ENCODE data around the gene LOXHD1.

The LOXHD1 gene

GRCh38 chr18:46657115-46657955 is at the start of gene LOXHD1:
Gene LOXHD1 (minus strand): TSS chr18:46657220. CDS start chr18:46657033, 187 bp downstream.
- no peak for DNase-seq (ENCODE audit: low spot score)

GRCh38 chr18:46705521-46705920 is 48.5 kb upstream of the LOXHD1 start:
- DNase-seq (ENCODE audit: low spot score): no peak

DNA sequence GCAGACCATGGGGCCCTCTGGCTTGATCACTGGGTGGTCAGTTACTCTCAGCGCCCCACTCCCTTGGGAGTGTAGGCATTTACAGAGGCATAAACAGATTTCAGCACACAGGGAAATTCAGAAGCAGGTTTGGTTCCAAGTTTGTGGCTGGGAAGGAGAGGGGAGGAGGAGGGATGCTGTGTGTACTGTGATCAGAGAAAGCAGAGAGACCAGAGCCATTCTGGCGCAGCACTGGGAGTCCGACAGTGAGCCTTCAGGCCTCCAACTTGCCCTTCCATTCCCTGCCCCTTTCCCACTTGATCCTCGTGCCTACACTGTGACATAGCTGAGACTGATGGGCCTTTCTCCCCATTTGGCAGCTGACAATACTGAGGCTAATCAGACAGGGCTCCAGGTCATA is 47.8 kb upstream of the LOXHD1 start:
- no peak for DNase-seq (ENCODE audit: low spot score)

DNA sequence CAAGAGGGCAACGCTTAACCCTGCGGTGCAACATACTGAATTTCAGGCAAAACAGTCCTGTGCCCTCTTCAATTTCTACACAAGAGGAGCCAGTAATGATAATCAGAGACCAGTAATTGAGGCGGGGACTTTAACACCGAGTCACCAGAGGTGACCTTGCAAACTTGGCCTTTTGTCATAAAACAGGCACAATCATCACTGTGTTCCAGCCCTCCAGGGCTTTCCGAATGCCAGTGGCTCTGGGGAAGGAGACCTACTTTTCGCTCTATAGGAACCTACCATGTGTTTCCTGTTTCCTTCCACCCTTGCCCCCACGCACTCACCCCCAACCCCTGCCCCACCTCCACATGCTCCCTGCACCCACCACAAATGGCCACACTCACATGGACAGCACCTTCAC is 47.2 kb upstream of the LOXHD1 start:
- DNase-seq (ENCODE audit: low spot score): no peak

GRCh38 chr18:46702471-46702870 is 45.5 kb upstream of the LOXHD1 start:
- no peak for DNase-seq (ENCODE audit: low spot score)

- no peak for DNase-seq (ENCODE audit: low spot score)
These were observed 43.2 kb upstream of the LOXHD1 start for GRCh38 chr18:46700066-46700824.

- no peak for DNase-seq (ENCODE audit: low spot score)
These were observed 39.7 kb upstream of the LOXHD1 start for GRCh38 chr18:46696702-46697101.

- DNase-seq (ENCODE audit: low spot score): no peak
These were observed 39.2 kb upstream of the LOXHD1 start for GRCh38 chr18:46696268-46696667.

DNA sequence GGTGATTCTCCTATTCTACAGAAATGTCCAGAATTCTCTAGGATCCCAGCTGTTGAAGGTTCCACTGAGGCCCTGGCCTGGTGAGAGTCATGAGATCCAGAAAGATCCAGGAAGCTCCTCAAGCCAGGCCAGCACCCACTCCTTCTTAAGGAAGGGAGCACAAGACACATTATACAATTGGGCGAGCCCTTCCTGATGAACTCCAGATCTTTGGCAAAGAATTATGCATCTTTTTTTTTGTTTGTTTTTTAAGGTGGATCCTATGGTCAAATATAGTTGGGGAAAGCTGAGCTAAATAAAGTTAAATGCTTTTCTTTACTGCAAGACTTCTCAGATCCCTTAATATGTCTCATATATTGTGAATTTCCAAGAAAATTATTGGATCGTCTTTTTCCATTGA is 37.0 kb upstream of the LOXHD1 start:
- no peak for DNase-seq (ENCODE audit: low spot score)

DNA sequence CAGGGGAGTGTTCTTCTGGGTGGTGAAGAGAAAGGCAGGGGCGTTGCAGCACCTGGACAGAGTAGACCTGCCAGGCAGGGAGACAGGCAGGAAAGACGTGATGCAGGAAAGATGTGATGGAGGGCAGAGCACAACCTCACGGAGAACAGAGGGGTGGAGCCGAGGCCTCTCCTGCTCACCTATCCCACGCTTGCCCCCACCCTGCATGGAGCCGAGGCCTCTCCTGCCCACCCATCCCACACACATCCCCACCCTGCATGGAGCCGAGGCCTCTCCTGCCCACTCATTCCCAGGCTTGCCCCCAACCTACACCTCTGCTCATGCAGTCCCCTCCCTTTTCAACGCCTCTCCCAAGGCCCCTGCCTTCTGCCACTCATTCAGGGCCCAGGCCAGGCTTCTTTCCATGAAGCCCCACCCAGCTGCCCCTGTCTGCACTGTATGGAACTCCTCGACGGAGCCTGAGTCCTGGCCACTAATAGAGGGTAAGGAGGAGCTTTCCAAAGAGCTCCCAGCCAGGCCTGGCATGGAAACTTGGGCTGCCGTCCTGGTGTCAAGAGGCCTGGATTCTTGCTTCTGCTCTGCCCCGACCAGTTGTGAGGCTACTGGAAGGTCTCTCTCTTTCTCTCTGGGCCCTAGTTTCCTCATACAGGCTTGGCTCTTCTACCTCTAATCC is 32.0 kb upstream of the LOXHD1 start:
- DNase-seq (ENCODE audit: low spot score): no peak

DNA sequence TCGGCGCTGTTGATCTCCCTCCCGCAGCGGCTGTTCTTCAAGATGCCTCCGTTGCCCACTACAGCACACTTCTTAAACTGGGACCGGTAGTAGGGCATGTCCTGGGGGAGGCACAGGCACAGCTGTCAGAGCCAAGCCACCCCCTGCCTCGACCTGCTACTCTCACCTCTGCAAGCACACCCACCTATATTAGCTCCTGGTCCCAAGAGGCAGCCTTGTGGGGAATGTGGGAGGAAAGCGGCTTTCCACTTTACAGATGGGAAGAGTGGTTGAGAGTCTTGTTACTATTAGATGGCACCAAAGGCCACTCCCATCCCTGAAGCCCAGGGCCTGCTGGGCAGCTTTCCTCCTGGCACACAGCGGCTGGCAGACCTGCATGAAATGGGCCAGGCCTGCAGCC is 29.2 kb upstream of the LOXHD1 start:
- no peak for DNase-seq (ENCODE audit: low spot score)

- no peak for DNase-seq (ENCODE audit: low spot score)
These were observed 26.2 kb upstream of the LOXHD1 start for GRCh38 chr18:46683252-46683651.

DNA sequence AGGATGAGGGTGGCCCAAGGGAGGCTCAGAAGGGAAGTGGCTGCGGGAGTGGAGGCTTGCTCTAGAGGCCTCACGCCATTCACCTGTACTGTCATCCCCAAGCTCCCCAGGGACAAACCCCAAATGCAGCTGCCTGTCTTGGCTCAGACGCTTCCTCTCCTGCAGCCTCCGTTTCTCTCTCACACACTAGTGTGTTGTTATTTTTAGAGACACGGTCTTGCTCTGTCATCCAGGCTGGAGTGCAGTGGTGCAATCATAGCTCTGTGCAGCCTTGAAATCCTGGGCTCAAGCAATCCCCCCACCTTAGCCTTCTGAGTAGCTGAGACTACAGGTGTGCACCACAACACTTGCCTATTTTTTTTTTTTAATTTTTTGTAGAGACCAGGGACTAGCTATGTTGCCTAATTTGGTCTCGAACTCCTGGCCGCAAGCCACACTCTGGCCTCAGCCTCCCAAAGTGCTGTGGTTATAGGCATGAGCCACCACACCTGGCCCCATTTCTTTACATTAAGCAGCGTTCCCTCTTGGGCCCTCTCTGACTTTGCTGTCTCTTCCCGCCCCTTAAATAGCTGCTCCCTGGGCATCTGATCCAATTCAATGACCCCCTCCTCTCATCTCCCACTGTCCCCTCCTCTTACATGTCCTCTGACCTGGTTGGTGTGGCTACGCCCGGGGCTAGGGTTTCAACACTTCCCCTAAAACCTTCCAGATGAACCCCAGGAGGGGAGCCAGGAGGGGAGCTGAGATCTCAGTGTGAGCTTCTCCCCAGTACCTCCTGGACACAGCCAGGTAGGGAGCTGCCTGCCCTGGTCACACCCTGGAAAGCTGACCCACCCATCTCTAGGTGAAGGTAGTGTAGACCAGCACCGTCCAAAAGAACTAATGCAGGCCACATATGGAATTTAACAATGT is 24.0 kb upstream of the LOXHD1 start:
- DNase-seq (ENCODE audit: low spot score): no peak

- no peak for DNase-seq (ENCODE audit: low spot score)
These were observed 23.0 kb upstream of the LOXHD1 start for GRCh38 chr18:46679846-46680598.

DNA sequence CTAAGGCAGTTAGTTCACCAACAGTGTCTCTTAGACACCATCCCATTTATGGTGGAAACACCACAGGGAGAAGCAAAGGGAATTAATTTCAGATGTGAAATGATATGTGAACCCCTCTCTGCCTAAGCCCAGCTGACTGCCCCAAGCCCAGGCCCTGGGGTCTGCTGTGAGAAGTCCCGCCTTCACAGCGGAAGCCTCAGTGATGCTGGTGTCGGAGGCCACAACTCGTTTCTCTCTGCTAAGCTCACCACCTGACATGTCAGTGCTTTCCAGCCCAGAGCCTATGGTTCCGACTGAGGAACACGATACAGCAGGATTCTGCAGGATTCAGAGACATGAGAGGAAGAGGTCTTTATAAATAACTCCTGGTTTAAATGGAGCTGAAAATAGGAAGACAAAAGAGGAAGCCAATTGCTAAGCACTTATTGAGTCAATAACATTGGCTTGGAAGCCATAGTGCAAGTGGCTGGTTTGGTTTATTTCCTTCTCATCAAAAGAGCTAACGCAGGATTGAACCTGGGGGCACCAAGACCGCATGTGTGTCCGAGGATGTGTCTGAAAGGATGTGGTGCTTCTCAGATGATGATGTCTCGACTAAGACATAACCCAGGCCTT is 21.9 kb upstream of the LOXHD1 start:
- no peak for DNase-seq (ENCODE audit: low spot score)

- DNase-seq (ENCODE audit: low spot score): peak; percentile 72
These were observed 21.0 kb upstream of the LOXHD1 start for GRCh38 chr18:46678041-46678440.

DNA sequence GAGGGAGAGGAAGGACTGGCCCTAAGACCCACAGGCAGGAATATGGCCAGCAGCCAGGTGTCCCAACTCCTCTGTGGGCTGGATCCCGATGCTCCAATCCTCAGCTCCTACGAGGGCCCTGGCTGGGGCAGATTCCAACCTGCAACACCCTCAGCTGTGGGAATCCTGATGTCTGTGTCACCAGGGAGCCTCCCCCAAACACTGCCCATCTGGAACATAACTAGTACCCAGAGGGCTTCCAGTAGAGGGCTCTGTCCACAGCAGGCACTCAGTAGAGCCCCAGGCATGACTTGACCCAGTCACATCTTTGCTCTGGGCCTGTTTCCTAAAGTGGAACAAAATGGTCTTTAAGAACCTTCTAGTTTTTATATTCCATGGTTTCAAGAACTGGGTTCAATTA is 20.6 kb upstream of the LOXHD1 start:
- peak; percentile 82 for DNase-seq (ENCODE audit: low spot score)

DNA sequence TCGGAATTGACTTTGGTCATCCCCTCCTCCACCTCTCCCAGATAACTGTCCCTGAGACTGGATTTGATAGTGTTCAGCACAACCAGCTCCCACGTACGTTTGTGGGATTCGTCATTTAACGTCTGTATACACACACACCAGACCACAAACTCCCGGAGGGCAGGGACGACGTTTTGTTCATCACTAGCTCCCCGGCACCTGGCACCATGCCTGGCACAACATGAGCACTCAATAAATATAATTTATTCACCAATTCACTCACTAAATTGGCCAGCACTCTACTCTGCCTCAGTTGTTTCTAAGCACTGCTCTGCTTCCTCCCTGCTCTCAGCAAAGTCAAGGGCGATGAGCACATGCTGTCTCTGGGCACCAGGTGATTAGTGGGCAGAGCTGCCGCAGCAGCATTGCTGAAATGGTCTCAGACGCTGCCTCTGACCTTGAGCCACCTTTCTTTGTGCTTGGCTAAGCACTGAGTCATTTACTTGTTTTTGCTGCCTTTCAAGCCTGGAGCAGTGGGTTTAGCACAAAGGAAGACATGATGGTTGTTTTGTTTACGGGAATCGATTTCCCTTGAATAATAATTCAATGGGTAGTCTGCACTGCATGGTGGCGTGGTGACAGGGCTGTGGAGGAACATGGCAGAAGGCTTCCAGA is 19.3 kb upstream of the LOXHD1 start:
- DNase-seq (ENCODE audit: low spot score): peak; percentile 92

- no peak for DNase-seq (ENCODE audit: low spot score)
These were observed 18.1 kb upstream of the LOXHD1 start for GRCh38 chr18:46675112-46675511.

Measured in kidney tubule cell (primary cell).